Upper lobe of left lung (tissue), 4 donors: ENCODE measurements around the gene AGMO.

Experiments
- CTCF ChIP-seq, 6 experiments: fragments of 450-650 bp in 4 of 6; fragments of 200-600 bp in 2 of 6; sonication (generic) in 2 of 6; IDR thresholded peaks; one replicate each; pipeline ENCODE4 v1.5.1; 2016 to 2019; ENCODE audit warnings: antibody characterized with exemption in 6 of 6
- POLR2A ChIP-seq, 4 donors: fragments of 450-650 bp; IDR thresholded peaks; one replicate each; pipeline ENCODE4 v1.5.1; 2016 to 2017; ENCODE audit warnings: antibody characterized with exemption in 4 of 4, mild to moderate bottlenecking in 2 of 4

DNA sequence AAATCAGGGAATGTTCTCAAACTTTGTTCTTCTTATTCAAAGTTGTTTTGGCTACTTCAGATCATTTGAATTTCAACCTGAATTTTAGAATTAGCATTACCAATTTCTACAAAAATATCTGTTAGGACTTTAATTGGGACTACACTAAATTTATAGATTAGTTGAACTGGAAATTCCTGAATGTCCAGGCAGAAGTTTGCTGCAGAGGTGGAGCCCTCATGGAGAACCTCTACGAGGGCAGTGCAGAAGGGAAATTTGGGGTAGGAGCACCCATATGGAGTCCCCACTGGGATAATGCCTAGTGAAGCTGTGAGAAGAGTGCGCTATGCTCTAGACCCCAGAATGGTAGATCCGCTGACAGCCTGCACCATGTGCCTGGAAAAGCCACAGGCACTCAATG is 22.8 kb upstream of the AGMO start:
- TF ChIP-seq CTCF (IDR thresholded peaks at IDR 0.05) (no peak), POLR2A (IDR thresholded peaks at IDR 0.05) (no peak)
